HG02884 (cell line): ENCODE measurements around the gene CFAP210.
"Not testable (repeated sequence)": the region's sequence is repeated elsewhere in the genome, so short reads cannot be mapped to it uniquely, and the experiment has no call there.

Experiments used
- ATAC-seq: cut with Tn5 transposase; IDR thresholded peaks from one replicate; pipeline ENCODE4 v1.9.1; 2021; ENCODE audit warnings: mild to moderate bottlenecking, moderate library complexity; ENCODE audit not compliant: unreplicated experiment

The CFAP210 gene

DNA sequence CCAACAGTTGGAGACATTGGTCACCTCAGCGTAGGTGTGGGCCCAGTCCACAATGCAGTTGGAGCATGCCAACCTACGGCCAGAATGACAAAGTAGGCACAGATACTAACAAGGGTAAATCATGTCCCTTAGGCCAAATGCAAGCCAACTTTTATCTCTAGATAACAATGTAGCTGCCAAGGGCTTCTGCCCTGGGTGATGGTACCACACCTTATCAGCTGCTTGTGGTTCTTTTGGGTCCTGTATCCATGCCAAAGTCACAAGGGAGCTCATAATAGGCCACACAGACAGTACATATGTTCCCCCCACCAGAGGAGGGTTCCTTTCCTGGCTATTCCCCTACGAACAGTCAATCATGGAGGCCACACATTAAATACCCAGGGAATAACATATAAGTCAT is 19.1 kb upstream of the CFAP210 start:
- ATAC-seq: no peak

DNA sequence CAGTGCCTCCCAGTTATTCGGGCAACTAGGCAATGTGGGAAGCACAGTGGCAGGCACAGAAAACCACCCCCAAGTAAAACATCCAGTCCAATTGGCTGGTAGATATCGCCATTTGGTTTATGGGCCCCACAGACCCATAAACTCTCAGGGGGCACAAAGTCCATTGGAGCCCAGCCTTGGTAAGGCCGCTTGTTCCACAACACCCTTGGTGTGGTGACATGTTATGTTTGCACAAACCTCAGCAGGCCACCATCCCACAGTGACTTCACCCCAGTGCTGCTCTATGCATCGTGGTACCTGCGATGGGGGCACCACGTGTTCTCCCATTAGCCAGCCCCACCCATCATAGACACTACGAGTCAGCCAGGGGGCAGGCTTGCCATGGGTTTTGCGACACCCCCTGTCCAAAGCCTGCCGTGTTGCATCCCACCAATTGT is 18.6 kb upstream of the CFAP210 start:
- no peak for ATAC-seq

DNA sequence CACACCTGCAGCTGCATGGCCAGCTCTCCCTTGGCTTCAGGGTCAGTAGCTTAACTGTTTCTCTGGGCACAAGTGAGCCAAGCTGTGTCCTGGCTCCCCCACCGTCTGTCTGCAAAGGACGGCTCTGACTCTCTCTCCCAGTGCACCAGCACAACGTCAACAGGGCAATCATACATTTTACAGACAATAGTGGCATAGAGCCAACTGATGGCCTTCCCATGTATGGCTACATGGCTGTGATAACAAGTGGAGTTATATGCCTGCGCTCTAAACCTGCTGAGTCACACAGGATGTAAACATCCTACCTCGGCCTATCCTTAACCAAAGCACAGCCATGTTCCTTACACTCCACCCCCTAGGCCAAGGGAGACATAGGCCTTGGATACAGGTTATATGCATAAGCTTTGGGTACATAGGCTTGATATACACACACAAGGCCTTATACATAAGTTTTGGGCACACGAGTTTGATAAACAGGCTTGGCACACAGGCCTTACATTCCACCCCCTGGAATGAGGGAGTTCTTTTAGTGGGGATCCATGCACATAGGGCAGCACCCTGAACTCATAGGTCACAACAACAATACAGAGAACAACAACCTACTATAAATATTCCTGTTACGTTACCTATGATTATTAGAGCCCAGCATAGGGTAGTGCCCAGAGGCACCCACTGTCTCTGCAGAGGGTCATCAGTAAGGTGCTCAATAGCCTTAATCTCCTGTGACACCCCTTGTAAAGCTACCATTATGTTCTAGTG is 17.7 kb upstream of the CFAP210 start:
- ATAC-seq: no peak

GRCh38 chr2:169709981-169710380 is 15.8 kb upstream of the CFAP210 start:
- no peak for ATAC-seq

GRCh38 chr2:169709331-169709730 is 15.1 kb upstream of the CFAP210 start:
- ATAC-seq: no peak

DNA sequence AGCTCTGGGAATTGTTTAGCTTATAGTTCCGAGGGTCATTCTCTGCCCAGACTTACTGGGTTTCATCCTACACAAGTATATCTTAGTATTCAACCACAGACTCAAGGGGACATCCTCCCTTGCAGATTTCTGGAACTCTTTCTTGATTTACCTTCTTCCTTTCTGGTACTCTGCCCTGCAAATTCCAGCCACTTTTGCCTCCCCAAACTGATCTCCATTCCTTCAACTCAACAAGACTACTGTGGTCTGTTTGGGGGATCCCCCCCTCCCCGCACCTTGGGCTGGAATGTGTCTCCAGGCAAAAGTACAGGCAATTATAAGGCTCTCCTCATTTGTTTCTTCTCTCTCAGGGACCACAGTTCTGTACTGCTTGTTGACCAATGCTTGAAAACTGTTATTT is 13.4 kb upstream of the CFAP210 start:
- ATAC-seq: no peak

DNA sequence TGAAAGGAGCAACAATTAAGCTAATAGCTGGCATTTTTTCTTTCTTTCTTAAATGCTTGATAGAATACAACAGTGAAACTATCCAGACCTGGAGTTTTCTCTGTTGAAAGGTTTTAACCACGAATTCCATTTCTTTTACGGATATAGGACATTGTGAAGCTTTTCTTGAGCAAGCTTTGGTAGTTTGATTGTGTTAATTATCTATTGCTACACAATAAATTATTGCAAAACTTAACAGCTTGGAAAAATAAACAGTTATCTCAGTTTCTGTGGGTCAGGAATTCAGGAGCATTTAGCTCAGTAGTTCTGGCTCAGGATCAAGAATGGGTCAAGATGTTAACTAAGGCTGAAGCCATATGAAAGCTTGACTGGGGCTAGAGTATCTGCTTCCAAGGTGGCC is 11.7 kb upstream of the CFAP210 start:
- no peak for ATAC-seq

GRCh38 chr2:169704160-169704708 is 10.0 kb upstream of the CFAP210 start:
- no peak for ATAC-seq

DNA sequence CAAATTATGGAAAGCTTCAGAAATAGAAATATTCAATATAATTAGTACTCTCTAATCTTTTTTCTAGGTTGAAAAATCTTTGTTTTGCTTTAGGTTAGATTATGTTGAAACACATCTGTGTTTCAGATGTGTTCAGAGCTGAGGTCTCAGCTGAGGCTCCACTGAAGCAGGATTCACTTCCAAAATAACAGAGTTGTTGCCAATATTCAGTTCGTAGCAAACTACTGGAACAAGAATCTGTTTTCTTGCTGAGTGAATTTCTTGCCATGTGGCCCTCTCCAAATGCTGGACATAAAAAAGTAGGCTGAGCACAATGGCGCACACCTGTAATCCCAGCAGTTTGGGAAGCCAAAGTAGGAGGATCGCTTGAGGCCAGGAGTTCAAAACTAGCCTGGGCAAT is 8.8 kb upstream of the CFAP210 start:
- ATAC-seq: no peak

DNA sequence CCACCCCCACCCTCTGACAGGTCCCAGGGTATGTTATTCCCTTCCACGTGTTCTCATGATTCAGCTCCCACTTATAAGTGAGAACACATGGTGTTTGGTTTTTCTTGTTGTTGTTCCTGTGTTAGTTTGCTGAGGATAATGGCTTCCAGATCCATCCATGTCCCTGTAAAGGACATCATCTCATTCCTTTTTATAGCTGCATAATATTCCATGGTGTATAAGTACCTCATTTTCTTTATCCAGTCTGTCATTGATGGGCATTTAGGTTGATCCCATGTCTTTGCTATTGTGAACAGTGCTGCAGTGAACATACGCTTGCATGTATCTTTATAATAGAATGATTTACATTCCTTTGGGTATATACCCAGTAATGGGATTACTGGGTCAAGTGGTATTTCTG is 5.0 kb upstream of the CFAP210 start:
- ATAC-seq: not testable (repeated sequence)

- no peak for ATAC-seq
Measured at GRCh38 chr2:169696381-169696780, 2.2 kb upstream of the CFAP210 start.

GRCh38 chr2:169694894-169695260 is 672 bp upstream of the CFAP210 start:
- no peak for ATAC-seq

DNA sequence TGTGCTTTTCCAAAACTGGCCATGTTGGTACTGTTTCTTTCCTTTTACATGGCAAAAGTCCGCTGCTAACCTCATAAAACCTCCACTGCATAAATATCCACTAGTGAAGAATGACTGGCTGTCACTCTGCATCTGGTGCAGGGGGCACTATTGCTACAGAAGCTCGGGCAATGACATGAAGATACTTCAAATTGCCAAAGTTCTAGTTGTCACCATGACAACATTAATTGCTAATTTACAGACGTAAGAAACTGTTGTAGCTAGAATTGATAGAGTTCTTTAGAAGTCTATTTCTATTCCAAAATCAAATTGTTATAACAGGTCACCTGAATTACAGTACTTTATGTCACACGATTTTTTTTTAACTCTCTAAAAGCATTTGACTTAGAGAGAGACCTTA is 845 bp downstream of the CFAP210 start:
- ATAC-seq: no peak

DNA sequence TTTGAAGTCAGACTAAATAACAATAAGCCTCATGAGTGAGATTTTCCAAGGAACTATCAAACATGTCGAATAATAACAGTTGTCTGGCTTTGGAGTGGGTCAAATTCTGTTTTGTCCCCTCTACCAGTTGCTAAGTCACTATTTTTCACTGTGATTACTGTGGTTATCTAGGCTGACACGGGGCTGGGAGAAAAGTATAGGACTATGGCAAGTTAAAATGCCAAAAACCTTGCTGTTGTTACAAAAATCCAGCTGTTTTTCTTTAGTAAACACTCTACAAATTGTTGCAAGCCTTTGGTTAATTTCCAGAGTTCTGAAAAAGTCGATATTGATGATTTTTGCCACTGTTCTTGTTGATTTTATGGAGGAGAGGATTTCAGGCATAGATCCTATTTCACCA is 1.5 kb downstream of the CFAP210 start:
- no peak for ATAC-seq

GRCh38 chr2:169690958-169691357 is 3.2 kb downstream of the CFAP210 start:
- ATAC-seq: no peak

DNA sequence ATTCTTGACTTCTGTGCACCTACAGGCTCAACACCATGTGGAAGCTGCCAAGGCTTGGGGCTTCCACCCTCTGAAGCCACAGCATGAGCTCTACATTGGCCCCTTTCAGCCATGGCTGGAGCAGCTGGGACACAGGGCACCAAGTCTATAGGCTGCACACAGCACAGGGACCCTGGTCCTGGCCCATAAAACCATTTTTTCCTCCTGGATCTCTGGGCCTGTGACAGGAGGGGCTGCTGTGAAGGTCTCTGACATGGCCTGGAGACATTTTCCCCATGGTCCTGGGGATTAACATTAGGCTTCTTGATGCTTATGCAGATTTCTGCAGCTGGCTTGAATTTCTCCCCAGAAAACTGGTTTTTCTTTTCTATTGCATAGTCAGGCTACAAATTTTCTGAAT is 6.3 kb downstream of the CFAP210 start:
- not testable (repeated sequence) for ATAC-seq

- not testable (repeated sequence) for ATAC-seq
Measured at GRCh38 chr2:169686825-169687224, 7.4 kb downstream of the CFAP210 start.

DNA sequence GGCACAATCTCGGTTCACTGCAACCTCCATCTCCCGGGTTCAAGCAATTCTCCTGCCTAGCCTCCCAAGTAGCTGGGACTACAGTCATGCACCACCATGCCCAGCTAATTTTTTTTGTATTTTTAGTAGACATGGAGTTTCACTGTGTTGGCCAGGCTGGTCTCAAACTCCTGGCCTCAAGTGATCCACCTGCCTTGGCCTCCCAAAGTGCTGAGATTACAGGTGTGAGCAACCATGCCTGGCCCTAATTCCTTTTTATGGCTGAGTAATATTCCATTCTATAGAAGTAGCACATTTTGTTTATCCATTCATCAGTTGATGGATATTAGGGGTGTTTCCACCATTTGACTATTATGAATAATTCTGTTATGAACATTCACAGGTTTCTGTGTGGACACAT is 9.5 kb downstream of the CFAP210 start:
- not testable (repeated sequence) for ATAC-seq

- no peak for ATAC-seq
Measured at GRCh38 chr2:169684135-169684565, 10.1 kb downstream of the CFAP210 start.

- ATAC-seq: no peak
Measured at GRCh38 chr2:169683425-169684134, 10.6 kb downstream of the CFAP210 start.

DNA sequence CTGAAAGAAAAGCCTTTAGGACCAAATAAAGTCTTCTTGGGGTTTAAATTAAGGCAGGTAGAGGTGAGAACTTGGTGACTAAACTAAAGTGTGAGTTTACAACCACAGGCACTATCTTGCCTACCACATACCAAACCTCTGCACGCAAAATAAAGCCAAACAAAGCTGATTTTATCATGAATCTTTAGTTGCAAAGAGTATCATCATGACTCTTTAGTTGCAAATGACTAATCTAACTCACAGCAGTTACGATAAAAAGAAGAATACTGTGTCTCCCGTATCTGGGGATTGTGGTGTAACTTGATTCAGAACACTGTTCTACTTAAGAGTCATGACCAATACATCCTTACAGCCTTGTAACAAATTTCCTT is 11.2 kb downstream of the CFAP210 start:
- ATAC-seq: no peak

DNA sequence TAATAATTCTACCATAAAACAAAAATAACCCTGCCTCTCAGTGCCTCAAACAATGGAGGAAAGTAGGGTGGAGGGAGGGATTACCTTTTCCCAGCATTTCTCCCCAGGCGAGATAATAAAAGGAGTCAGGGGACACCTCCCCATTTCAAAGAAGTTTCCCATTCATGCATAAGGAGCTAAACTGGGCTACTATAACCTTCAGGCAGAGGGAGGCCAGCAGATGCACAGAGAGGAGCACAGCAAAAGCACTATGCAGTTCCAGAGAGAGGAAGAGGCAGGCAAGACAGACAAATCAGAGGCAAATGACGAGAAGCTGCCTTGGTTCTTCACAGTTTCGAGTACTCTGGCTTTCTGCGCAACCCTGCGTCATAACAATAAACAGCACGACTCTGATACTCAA is 17.4 kb downstream of the CFAP210 start:
- ATAC-seq: no peak
